ENCODE data around the gene SERPINA10. TPM values are rescaled to one million over a fixed set of nuclear protein-coding genes. Genes with fewer than 3 reads are reported as not detected.

The SERPINA10 gene
- total RNA-seq: not detected in 2 replicates

GRCh38 chr14:94292872-94293577 is at the start of gene SERPINA10:
SERPINA10 (minus strand) TSS chr14:94293268; CDS start chr14:94290593, 2,675 bp downstream.

GRCh38 chr14:94322648-94323570 is 29.8 kb upstream of the SERPINA10 start, which contains the start of gene SERPINA6:
SERPINA6 (minus strand) TSS chr14:94323336; CDS start chr14:94314648, 8,688 bp downstream.

Other genes starting within 250 kb of the SERPINA10 start
- gene DDX24, start 212.1 kb downstream of the SERPINA10 start, total RNA-seq: 75.4 and 103 TPM in 2 replicates
- gene IFI27L1, start 212.0 kb downstream of the SERPINA10 start, total RNA-seq: 8.3 and 11.6 TPM in 2 replicates
- gene IFI27, start 182.5 kb downstream of the SERPINA10 start, total RNA-seq: 2.2 and 4.7 TPM in 2 replicates
- 3.4 and 4.2 TPM in 2 replicates for gene IFI27L2, start 163.7 kb downstream of the SERPINA10 start, total RNA-seq
- gene PPP4R4, start 118.9 kb downstream of the SERPINA10 start, total RNA-seq: not detected in 2 replicates
- gene SERPINA6, start 30.1 kb upstream of the SERPINA10 start, total RNA-seq: not detected in 2 replicates
- not detected in 2 replicates for gene SERPINA2, start 73.4 kb upstream of the SERPINA10 start, total RNA-seq
- gene SERPINA1, start 95.3 kb upstream of the SERPINA10 start, total RNA-seq: not detected in 2 replicates
- not detected in 2 replicates for gene SERPINA11, start 159.5 kb upstream of the SERPINA10 start, total RNA-seq
- not detected in 2 replicates for gene SERPINA9, start 182.9 kb upstream of the SERPINA10 start, total RNA-seq
- gene SERPINA12, start 216.2 kb upstream of the SERPINA10 start, total RNA-seq: not detected in 2 replicates